Measurements from ENCODE around the gene ERVFRD-1.
"Not testable (repeated sequence)": the region's sequence is repeated elsewhere in the genome, so short reads cannot be mapped to it uniquely, and the experiment has no call there.

ERVFRD-1 gene

GRCh38 chr6:11126876-11127275 lies 15.4 kb upstream of the ERVFRD-1 start:
- TF ChIP-seq CTCF (IDR thresholded peaks at IDR 0.05; ENCODE audit: extremely low read depth, missing control alignments): no peak
- DNase-seq (ENCODE audit: low spot score): no peak

- no peak for DNase-seq (ENCODE audit: low spot score)
- no peak for TF ChIP-seq CTCF (IDR thresholded peaks at IDR 0.05; ENCODE audit: extremely low read depth, missing control alignments)
These were observed 12.5 kb upstream of the ERVFRD-1 start for GRCh38 chr6:11123978-11124377.

GRCh38 chr6:11122380-11122779 lies 10.9 kb upstream of the ERVFRD-1 start:
- DNase-seq (ENCODE audit: low spot score): no peak
- TF ChIP-seq CTCF (IDR thresholded peaks at IDR 0.05; ENCODE audit: extremely low read depth, missing control alignments): no peak

- TF ChIP-seq CTCF (IDR thresholded peaks at IDR 0.05; ENCODE audit: extremely low read depth, missing control alignments): no peak
- no peak for DNase-seq (ENCODE audit: low spot score)
These were observed 10.3 kb upstream of the ERVFRD-1 start for GRCh38 chr6:11121851-11122250.

GRCh38 chr6:11120271-11121005 lies 8.9 kb upstream of the ERVFRD-1 start:
- TF ChIP-seq CTCF (IDR thresholded peaks at IDR 0.05; ENCODE audit: extremely low read depth, missing control alignments): no peak
- no peak for DNase-seq (ENCODE audit: low spot score)

GRCh38 chr6:11115808-11116536 lies 4.4 kb upstream of the ERVFRD-1 start:
- DNase-seq (ENCODE audit: low spot score): not testable (repeated sequence)

- no peak for DNase-seq (ENCODE audit: low spot score)
- TF ChIP-seq CTCF (IDR thresholded peaks at IDR 0.05; ENCODE audit: extremely low read depth, missing control alignments): no peak
These were observed 1.5 kb upstream of the ERVFRD-1 start for GRCh38 chr6:11113038-11113437.

Measured in GM20000 (cell line).